GM12878 (cell line): Measurements from ENCODE around the gene CHID1. TPM values are rescaled to one million over a fixed set of nuclear protein-coding genes. Genes with fewer than 3 reads are reported as not detected.
A peak's percentile ranks its signal among the peaks of the same experiment; 100 is the strongest.

ENCODE experiments used
- ATAC-seq: fragments of 200-7000 bp; cut with Tn5 transposase; 3 replicates; pipeline ENCODE4 v1.9.1; 2020; ENCODE audit warnings: mild to moderate bottlenecking, moderate library complexity
- BruUV-seq: library from RNA; stranded (reverse); fragments of 400-500 nt; replicated peaks from 2 replicates; lab custom pipeline; 2021; lab: Mats Ljungman, UMichigan
- CTCF ChIA-PET: fragments of 300-600 bp; sonication (Branson Sonifier 250); formaldehyde crosslinking; extraction: SDS; loops from one replicate; lab custom pipeline; 2021; ENCODE audit warnings: inconsistent platforms; lab: Yijun Ruan, JAX
- POLR2A ChIA-PET: fragments of 350-600 bp; formaldehyde crosslinking; extraction: SDS; loops from one replicate; lab custom pipeline; 2021; ENCODE audit warnings: inconsistent platforms; lab: Charles Lee
- RAD21 ChIA-PET: fragments of 300-600 bp; sonication (Branson Sonifier 250); formaldehyde crosslinking; loops from one replicate; lab custom pipeline; 2023; ENCODE audit warnings: antibody characterized with exemption; ENCODE audit not compliant: unreplicated experiment; lab: Charles Lee
- SMC1A ChIA-PET: fragments of 300-600 bp; sonication (Branson Sonifier 250); formaldehyde crosslinking; loops from one replicate; lab custom pipeline; 2023; ENCODE audit not compliant: unreplicated experiment, uncharacterized antibody; lab: Charles Lee
- DNase-seq: peaks from one replicate; pipeline ENCODE4 v3.0.0-alpha.2; 2011; ENCODE audit warnings: low read depth, low spot score
- FAIRE-seq: peaks from 3 replicates; lab custom pipeline; 2011; peaks lifted over from hg19 to GRCh38; lab: Jason Lieb, UNC
- H2AFZ ChIP-seq: 2 replicates; pipeline ENCODE4 v1.6.0; 2011; ENCODE audit warnings: low read depth, low read length, control low read depth; ENCODE audit not compliant: control insufficient read depth
- H3K27ac ChIP-seq: 2 replicates; pipeline ENCODE4 v1.5.1; 2011; ENCODE audit warnings: control low read depth; ENCODE audit not compliant: control insufficient read depth, insufficient read depth
- H3K27me3 ChIP-seq, 2 experiments: replicated peaks in 1 of 2; 2 replicates each; pipeline versions ENCODE4 v1.6.0 to v1.6.1; 2011; ENCODE audit warnings: low read length in 1 of 2; ENCODE audit not compliant: control insufficient read depth in 2 of 2, insufficient read depth in 2 of 2
- H3K36me3 ChIP-seq, 2 experiments: 2 replicates each; pipeline ENCODE4 v1.5.1; 2011; ENCODE audit warnings: low read length in 1 of 2; ENCODE audit not compliant: control insufficient read depth in 2 of 2, insufficient read depth in 2 of 2
- H3K4me1 ChIP-seq: 2 replicates; pipeline ENCODE4 v1.6.1; 2011; ENCODE audit warnings: mild to moderate bottlenecking, low read length, moderate library complexity, mixed read lengths; ENCODE audit not compliant: control insufficient read depth, insufficient read depth
- H3K4me2 ChIP-seq: 2 replicates; pipeline ENCODE4 v1.6.0; 2011; ENCODE audit warnings: control low read depth; ENCODE audit not compliant: control insufficient read depth, insufficient read depth
- H3K4me3 ChIP-seq: fragments of 200-600 bp; sonication (generic); 2 replicates; pipeline ENCODE4 v1.5.1; 2016
- H3K79me2 ChIP-seq: 2 replicates; pipeline ENCODE4 v1.6.0; 2011; ENCODE audit warnings: low read length; ENCODE audit not compliant: control insufficient read depth, insufficient read depth
- H3K9ac ChIP-seq: 2 replicates; pipeline ENCODE4 v1.8.0; 2011; ENCODE audit warnings: low read length, control low read depth, mixed read lengths; ENCODE audit not compliant: control insufficient read depth, insufficient read depth
- H3K9me3 ChIP-seq: replicated peaks from 3 replicates; pipeline ENCODE4 v1.5.1; 2011; ENCODE audit warnings: mild to moderate bottlenecking, low read length; ENCODE audit not compliant: control insufficient read depth, insufficient read depth
- H4K20me1 ChIP-seq: 2 replicates; pipeline ENCODE4 v1.6.0; 2011; ENCODE audit not compliant: control insufficient read depth, insufficient read depth
- BMI1 ChIP-seq: fragments of 450-650 bp; IDR thresholded peaks from 2 replicates; pipeline ENCODE4 v1.6.1; 2016; ENCODE audit warnings: mild to moderate bottlenecking, moderate library complexity, borderline replicate concordance
- ELK1 ChIP-seq: IDR thresholded peaks from 2 replicates; pipeline ENCODE4 v1.6.1; 2012; ENCODE audit warnings: low read depth, low read length, improper control_type of control experiment
- RAD21 ChIP-seq: IDR thresholded peaks from 2 replicates; pipeline ENCODE4 v1.6.1; 2011; ENCODE audit warnings: mild to moderate bottlenecking, low read depth, low read length, moderate library complexity; ENCODE audit not compliant: insufficient read depth
- WRNIP1 ChIP-seq: IDR thresholded peaks from 2 replicates; pipeline ENCODE4 v1.6.1; 2011; ENCODE audit warnings: low read depth, low read length, improper control_type of control experiment, borderline replicate concordance
- WGBS: methylation state at CpG from one replicate; pipeline ENCODE4 v1.1.6; 2016; ENCODE audit warnings: low lambda C conversion rate; ENCODE audit not compliant: insufficient replicate concordance, insufficient coverage; ENCODE audit errors: missing lambda C conversion rate; 5-methylcytosine and 5-hydroxymethylcytosine counted together
- in situ Hi-C: fragments of 300-500 bp; cut with MboI; formaldehyde crosslinking; loops from 9 replicates; pipeline ENCODE4 v1.14.3; 2018; ENCODE audit warnings: mixed read lengths
- intact Hi-C: fragments of 100-400 bp; cut with micrococcal nuclease; formaldehyde crosslinking; loops from one replicate; pipeline ENCODE4 v1.14.2; 2022; ENCODE audit not compliant: unreplicated experiment
- polyA plus RNA-seq, 11 experiments: library from polyadenylated mRNA; depleted of rRNA in 4 of 11; unstranded in 6 of 11; stranded (reverse) in 5 of 11; fragments of >200 nt; fragmentation: Nextera tagmentation in 4 of 11; fragmentation: Illumina TruSeq in 1 of 11; extraction: Ambion mirVana in 4 of 11; extraction: Trizol in 1 of 11; gene quantifications; 1 replicate in 1 of 11; 2 replicates in 10 of 11; pipeline versions ENCODE4 v1.2.1 to v1.2.3, GENCODE V29; 2011 to 2016; ENCODE audit warnings: inconsistent platforms in 2 of 11, missing spikeins in 2 of 11, low read depth in 1 of 11
- total RNA-seq, 4 experiments: library from RNA; depleted of rRNA in 3 of 4; stranded (reverse); fragments of >200 nt in 3 of 4; fragmentation: Illumina TruSeq in 1 of 4; extraction: Trizol in 1 of 4; gene quantifications; 2 replicates each; pipeline versions ENCODE4 v1.2.1 to v1.2.3, GENCODE V29; 2013 to 2021

CHID1 gene
- total and polyA plus RNA-seq, 10 of the 15 experiments (the other 5 are each of a cell fraction or from before 2014, with no cell fraction given): 4.8 to 75.2 (median 30.1) TPM

- ATAC-seq: no peak
- ChIA-PET SMC1A (no interaction called here), CTCF (interaction anchor here (0.6 to 3.4 kb wide), 4 partner anchors 78 to 212 kb away, joined by 3 to 23 read pairs (median 3); no protein-coding TSS in a partner anchor), POLR2A (interaction anchor here (0.6 to 1.2 kb wide), 2 partner anchors 8 to 41 kb away, joined by 4 to 7 read pairs; no protein-coding TSS in a partner anchor), RAD21 (interaction anchor here (1.2 to 1.4 kb wide), 3 partner anchors 14 to 204 kb away, joined by 3 read pairs; partner anchors contain the start of genes CD151 and RPLP2)
- FAIRE-seq: peak; percentile 13
- in situ Hi-C loops (loop anchor here (10.0 kb wide), 2 partner anchors 208 to 1008 kb away; partner anchors contain the start of gene LSP1), intact Hi-C loops (no loop called here)
- Histone ChIP-seq H3K9me3 (no peaks in the 10 kb centered on the region), H3K27ac (no peak overlapping the region), H3K79me2 (peaks cover 8% of the 10 kb centered on the region), H3K27me3 (no peaks in the 10 kb centered on the region; a peak in 1 of 4 replicates), H3K4me2 (no peak overlapping the region), H4K20me1 (no peaks in the 10 kb centered on the region), H3K9ac (no peak overlapping the region), H3K4me1 (peaks cover 8% of the 10 kb centered on the region), H2AFZ (no peak overlapping the region), H3K4me3 (no peak overlapping the region), H3K36me3 (no peaks in the 10 kb centered on the region)
- 28% methylated on average over 11 of the region's 11 CpGs for WGBS
- no TSS peak for BruUV-seq
- TF ChIP-seq BMI1: no peak
- no peak for TF ChIP-seq WRNIP1
- TF ChIP-seq RAD21: no peak
- TF ChIP-seq ELK1: no peak
- DNase-seq: no peak
These were observed 64.0 kb downstream of the CHID1 start for GRCh38 chr11:846496-847098.
